Measurements from ENCODE around the gene MPP7. TPM values are rescaled to one million over a fixed set of nuclear protein-coding genes. Genes with fewer than 3 reads are reported as not detected.

The MPP7 gene
- polyA plus RNA-seq, 4 donors = 7.6 to 8.6 (median 8.0) TPM

DNA sequence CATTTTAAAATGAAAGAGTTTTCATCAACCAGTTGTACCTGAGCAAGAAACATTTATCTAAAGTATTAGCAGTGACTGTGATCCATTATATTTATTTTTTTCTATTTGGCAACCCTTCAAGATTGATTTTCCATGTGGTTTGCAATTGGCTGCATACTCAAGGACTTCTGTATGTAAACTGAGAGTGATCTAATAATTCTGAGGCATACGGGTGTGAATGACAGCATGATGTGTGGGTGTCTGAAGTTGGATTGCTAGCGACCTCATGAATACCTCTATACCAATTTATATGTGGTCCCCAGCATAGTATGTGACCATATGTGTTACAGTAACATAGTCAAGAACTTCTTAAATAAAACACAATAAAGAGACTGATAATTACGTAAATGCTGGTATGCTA lies 8.2 kb upstream of the MPP7 start:
- DNase-seq (ENCODE audit: low read depth in 4 of 4, low spot score in 2 of 4) = no peak

DNA sequence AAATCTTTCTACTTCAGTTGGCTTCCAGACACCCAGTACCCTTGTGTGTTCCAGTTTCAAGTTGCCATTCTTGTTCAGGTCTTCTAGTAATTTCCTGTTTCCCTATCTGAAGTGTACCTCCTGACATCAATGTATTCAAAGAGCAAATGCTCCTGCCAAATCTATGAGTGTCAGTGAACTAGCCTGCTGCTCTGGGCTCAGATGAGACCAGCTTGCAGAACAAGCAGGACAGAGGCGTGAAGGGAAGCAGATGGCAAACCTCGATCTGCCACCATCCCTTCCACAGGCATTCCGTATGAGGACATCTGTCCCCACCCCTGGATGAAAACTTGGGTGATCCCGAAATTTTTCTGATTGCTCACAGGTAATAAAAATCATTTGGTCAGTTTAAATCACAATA lies 4.4 kb upstream of the MPP7 start:
- no peak for DNase-seq (ENCODE audit: low read depth in 4 of 4, low spot score in 2 of 4)

DNA sequence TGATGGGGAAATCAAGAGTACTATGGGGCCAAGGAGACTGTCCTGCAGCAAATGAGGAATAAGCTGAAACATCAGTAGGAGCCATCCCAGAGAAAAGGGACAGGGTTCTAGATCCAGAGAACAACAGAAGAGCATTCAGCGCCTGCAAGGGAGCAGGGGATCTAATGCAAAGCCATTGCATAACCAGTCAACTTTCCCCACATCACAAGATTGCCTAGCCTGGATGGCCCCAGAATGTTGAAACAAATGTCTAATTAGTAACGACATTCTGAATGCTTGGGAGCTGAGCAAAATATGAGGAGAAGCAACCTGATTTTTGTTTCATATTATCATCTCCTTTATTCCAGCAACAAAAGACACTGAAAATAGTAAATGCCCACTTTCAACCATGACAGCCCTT lies 2.7 kb upstream of the MPP7 start:
- no peak for DNase-seq (ENCODE audit: low read depth in 4 of 4, low spot score in 2 of 4)

DNA sequence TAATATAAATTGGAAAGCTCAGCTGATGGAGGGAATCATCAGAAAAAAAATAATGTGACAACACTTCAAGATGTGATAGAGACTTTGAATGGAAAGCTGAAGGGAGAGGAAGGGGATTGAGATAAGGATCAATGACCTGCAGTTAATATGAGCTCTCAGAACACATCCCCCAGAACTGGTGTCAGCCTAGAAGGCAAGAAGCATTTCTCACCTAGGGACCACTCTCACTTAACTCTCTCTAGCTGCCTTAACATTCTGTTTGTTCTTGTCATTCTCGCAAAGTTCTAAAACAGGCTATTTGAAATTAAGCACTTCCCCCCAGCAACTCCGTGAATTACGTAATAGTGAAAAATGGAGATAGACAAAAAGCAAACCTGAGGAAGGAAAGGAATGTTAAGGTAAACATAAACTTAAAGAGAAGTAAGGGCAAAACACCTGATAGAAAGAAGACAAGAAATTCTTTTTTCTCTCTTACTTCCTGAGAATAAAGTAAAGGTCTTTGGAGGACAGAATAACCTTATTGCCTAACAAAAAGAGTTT lies 1.2 kb upstream of the MPP7 start:
- DNase-seq (ENCODE audit: low read depth in 4 of 4, low spot score in 2 of 4) = no peak

DNA sequence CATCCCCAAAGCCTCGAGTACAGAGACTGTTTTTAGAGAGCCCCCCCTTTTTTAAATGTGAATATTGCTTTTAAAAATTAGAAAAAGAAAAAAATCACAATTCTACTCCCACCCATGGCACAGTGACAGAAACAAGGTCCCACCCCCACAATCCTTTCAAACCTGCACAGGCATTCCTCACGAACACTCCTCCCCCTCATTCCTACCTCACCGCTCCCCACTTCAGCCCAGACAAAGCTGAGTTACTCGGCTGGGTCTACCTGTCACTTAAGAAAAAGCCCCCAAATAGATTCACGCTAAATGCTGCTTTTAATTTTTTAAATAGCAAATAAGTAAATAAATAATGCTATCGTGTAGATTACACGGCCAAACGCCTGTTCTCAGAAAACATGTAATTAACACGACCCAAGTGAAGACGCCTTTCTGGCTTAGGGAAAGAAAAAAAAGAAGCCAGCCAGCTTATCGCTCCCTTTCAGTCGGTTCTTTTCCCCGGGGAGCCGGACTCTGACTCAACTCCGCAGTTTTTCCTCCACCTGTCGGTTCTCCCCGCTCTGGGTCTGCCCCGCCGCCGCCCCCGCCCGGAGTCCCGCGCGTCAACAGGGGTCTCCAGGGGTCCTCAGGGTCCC lies 739 bp downstream of the MPP7 start:
- peak in 2 of 4 donors; percentile 11 to 34 for DNase-seq (ENCODE audit: low read depth in 4 of 4, low spot score in 2 of 4)

DNA sequence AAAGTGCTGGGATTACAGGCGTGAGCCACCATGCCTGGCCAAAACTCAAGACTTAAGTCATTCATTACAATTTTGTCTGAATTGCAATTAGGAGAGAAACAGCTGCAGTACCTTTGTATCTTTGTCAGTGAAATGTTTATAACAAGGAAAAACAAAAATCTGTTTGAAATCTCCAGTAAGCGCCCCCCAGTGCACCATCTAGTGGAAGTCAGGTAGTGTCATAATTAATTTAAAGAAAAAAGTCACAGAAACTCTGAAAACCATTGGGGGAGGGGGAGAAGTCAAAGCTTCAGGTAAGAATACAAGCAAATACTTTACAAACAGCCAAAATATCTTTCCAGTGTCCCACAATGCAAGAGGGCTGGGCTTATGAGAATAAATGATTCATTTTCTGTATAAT lies 2.8 kb downstream of the MPP7 start:
- no peak for DNase-seq (ENCODE audit: low read depth in 4 of 4, low spot score in 2 of 4)

DNA sequence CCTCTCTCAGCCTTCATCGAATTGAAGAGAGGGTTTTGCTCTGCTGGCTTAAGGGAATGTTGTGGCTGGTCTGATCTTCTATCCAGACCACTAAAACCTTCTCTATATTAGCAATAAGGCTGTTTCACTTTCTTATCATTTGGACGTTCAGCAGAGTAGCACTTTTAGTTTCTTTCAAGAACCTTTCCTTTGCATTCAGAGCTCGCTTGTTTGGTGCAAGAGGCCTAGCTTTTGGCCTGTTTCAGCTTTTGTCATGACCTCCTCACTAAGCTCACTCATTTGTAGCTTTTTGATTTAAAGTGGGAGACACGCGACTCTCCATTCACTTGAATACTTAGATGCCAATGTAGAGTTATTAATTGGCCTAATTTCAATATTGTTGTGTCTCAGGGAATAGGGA lies 3.9 kb downstream of the MPP7 start:
- DNase-seq (ENCODE audit: low read depth in 4 of 4, low spot score in 2 of 4) = no peak

DNA sequence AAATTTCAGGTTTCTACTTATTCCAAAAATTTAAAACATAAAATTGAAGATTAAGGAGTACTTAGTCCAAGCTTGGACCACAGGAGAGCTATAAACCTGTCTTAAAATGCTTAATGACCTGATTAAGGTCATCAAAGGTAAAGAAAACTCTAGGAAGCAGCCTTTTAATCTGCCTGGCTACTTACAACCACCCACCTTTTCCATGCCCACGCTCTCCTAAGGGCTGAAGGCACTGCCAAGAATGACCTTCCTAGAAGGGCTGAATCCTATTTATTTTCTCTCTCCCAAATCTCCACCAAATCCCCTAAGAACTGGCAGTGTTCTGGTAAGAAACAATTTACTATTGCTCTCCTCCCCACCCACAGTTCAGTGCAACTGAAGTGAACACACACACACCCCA lies 6.8 kb downstream of the MPP7 start:
- DNase-seq (ENCODE audit: low read depth in 4 of 4, low spot score in 2 of 4) = no peak

DNA sequence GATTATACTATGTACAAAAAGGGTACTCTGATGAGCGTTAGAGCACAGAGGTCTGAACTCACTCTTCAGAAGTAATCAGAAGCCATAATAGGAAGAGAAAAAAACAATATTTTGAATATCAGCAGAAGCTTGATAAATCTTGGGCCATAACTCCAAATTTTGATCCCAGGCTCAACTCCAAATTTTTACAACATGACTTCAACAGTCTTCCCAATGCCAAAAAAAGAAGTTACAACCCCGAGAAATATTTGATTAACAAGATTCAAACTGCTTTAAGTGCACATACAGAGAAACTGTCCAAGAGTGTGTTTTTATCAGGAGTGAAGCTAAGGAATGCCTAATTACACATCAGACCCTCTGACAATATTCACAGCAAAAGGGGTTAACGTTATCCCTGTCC lies 7.5 kb downstream of the MPP7 start:
- no peak for DNase-seq (ENCODE audit: low read depth in 4 of 4, low spot score in 2 of 4)

DNA sequence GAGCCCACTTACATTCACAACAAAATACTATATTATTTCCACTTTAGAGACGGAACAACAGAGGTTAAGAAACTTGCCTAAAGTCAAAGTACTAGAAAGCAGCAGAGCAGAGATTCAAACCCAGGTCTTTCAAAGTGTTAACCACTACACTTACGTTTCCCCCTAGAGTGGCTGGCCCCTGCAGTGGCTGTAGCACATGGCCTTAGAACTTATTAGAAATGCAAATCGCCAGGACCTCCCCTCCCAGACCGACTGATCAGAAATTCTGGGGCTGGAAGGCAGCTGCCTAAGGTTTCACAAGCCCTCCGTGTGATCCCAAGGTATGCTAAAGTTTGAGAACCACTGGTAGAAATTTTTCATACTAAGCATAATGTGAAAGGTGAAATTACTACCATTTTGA lies 8.1 kb downstream of the MPP7 start:
- DNase-seq (ENCODE audit: low read depth in 4 of 4, low spot score in 2 of 4) = no peak

DNA sequence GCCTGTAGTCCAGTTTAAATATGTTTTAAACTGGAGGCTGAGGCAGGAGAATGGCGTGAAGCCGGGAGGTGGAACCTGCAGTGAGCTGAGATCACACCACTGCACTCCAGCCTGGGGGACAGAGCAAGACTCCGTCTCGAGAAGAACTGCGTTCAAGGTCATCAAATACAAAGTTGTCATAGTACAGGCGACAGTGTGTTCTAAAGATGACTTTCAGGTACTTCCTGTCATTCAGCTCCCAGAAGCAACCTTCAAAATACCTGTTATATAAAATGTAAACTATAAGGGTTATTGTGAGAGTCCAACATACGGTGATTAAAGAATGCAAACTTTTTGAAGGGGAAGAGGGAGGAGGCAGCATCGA lies 8.7 kb downstream of the MPP7 start:
- DNase-seq (ENCODE audit: low read depth in 4 of 4, low spot score in 2 of 4) = no peak

DNA sequence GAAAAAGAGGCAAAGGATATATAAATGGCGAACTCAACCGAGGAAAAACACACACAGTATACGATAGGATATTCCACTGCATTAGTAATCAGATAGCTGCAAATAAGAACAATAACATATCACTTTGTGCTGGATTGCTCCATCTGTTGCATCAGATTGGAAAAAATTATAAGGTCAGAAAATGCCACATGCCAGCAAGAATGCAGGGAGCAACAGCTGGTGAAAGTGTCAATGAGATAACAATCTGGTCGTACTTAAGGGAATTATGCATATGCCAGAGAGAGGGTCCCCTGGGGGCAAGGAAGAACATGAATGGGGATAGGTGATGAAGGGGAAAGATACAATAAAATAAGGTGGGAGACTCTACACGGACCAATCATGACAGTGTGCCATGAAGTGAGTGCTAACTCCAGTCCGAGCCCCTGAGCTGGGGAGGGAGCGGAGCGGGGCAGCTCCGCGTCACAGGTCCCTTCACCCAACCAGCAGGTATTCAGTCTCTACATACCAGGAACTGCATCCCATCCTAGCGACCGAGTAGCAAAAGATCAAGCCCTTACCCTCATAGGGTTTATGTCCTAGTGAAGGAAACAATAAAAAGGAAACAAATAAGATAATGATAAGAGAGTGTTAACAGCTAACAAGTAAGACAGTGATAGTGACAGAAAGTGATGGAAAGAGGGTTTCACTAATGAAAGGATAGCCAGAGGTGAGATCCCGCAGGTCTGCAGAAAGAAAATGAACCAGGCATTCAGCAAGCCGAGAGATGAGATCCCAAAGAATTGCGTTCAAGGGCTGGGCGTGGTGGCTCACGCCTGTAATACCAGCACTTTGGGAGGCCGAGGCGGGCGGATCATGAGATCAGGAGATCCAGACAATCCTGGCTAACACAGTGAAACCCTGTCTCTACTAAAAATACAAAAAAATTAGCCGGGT lies 9.4 kb downstream of the MPP7 start:
- DNase-seq (ENCODE audit: low read depth in 4 of 4, low spot score in 2 of 4) = no peak

DNA sequence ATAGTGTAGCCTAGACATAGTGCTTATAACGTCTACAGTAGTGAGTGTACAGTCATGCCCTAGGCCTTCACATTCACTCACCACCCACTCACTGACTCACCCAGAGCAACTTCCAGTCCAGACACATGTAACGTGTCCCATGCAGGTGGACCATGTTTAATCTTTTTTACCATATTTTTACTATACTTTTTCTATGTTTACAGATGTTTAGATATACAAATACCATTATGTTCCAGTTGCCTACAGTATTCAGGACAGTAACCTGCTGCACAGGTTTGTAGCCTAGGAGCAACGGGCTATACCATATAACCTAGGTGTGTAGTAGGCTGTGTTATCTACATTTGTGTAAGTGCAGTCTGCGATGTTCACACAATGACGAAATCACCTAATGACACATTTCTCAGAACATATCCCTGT lies 11.0 kb downstream of the MPP7 start:
- no peak for DNase-seq (ENCODE audit: low read depth in 4 of 4, low spot score in 2 of 4)

DNA sequence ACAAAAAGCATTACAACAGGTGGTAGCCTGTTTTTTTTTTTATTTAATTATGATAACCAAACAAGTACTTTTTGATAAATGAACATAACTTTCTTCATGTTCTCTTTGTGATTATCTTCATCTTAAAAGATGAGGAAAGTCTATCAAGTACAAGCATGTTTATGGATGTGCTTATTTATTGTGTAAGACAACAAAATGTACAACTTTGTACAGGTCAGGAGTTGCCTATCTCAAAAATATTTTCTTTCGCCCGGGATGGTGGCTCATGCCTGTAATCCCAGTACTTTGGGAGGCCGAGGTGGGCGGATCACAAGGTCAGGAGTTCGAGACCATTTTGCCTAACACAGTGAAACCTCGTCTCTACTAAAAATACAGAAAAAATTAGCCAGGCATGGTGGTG lies 17.0 kb downstream of the MPP7 start:
- no peak for DNase-seq (ENCODE audit: low read depth in 4 of 4, low spot score in 2 of 4)

DNA sequence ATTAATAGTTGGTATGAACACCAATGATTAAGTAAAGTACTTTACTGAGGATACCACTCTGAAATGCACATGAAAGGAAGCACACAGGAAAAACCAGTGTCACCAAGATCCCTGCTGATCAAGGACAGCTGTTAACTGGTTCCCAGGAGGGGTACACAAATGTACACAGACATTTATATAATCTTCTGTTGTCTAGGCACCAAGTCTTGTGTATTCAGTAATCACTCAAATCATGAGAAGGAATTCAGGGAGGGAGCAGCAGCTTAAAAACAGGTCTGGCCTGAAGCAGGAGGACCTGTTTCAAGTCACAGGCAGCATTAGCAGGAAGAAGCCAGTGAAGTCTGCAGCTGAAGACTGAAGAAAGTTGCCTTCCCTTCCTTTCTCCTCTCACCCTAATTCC lies 18.7 kb downstream of the MPP7 start:
- no peak for DNase-seq (ENCODE audit: low read depth in 4 of 4, low spot score in 2 of 4)

DNA sequence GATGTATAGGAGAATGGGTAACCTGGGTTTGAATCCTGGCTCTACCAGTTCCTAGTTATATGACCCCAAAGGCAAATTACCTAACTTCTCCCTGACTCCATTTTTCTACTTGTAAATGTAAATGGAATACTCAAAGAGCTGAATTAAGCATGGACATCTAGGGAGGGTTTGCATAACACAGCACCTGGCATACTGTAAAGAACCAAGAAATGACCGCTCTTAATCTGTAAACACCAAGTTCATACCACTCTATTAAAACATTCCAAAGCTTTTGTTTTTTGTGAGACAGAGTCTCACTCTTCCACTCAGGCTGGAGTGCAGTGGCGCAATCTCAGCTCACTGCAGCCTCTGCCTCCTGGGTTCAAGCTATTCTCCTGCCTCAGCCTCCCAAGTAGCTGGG lies 19.6 kb downstream of the MPP7 start:
- DNase-seq (ENCODE audit: low read depth in 4 of 4, low spot score in 2 of 4) = no peak

DNA sequence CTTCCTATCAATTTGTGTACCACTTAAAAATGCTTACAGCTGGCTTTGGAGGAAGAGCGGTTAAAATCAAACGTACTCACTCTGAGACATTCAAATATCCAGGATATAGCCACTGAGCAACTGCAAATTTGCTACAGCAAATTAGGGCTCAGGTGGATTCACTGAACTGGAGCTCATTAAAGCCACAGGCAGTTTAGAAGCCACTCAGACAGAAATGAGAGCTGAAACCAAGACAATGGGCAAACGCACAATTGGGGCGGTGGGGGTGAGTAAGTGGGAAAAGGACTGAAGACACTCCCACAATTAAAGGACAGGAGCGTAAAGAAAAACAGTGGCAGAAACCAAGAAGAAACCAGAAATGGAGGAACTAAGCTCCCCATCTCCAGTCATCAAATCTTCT lies 20.5 kb downstream of the MPP7 start:
- DNase-seq (ENCODE audit: low read depth in 4 of 4, low spot score in 2 of 4) = no peak

DNA sequence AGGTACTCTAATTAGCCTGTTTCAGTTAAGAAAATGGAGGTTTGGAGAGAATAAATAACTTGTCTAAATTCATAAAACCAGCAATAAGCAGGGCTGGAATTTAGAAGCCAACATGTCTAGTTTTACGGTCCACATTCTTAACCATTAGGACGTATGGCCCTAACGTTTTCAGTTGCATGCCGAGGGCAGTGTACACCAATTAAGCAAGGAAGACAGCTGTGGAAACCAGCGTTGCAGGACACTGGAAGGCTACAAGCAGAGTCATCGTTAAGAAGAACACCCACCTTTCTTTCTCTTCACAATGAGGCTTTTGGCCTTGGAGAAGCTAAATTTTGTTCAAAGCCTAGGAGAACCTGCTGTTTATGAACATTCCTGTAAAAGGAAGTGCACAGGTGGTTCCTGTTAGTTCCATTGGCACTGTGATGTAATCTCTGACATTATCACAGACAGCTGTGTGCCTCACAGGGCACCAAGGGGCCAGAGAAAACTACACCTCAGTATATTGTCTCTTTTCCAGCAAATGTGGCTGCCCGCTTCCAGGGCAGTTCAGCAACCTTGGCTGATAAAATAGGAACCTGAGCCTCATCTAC lies 21.0 kb downstream of the MPP7 start:
- no peak for DNase-seq (ENCODE audit: low read depth in 4 of 4, low spot score in 2 of 4)

DNA sequence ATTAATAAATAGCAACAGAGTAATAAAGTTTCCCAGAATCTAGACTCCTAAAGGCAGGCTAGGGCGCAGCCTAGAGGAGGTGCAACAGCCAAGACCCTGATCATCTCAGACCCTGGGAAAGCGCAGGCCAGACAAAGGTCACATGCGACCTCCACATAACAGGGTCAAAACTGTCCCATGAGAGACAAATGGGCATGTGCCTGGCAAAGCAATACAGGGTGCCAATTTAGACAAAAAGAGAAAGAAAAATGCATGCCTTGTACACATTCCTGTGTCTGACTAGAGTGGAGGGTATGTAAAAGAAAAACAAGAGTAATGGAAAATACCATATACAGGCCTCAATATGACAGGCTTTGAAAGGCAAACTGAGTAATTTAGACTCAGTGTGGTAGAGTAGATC lies 22.2 kb downstream of the MPP7 start:
- DNase-seq (ENCODE audit: low read depth in 4 of 4, low spot score in 2 of 4) = no peak

DNA sequence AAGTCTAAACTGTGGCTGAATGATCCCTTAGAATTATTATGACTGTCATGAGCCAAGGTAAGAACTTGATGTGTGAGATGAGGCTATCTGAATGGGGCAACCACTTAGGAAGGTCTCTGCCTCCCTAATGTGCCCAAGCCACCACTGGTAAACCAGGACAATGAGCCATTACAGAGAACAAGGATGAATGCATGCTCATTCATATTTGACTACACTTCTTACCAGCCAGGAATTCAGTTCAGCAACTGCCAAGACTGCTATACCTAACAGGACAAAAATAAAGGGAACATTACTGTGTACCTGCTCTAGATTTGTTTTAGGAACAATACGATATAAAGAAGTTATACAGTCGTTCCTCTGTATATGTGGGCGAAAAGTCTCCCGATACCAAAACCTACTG lies 23.0 kb downstream of the MPP7 start:
- DNase-seq (ENCODE audit: low read depth in 4 of 4, low spot score in 2 of 4) = no peak

DNA sequence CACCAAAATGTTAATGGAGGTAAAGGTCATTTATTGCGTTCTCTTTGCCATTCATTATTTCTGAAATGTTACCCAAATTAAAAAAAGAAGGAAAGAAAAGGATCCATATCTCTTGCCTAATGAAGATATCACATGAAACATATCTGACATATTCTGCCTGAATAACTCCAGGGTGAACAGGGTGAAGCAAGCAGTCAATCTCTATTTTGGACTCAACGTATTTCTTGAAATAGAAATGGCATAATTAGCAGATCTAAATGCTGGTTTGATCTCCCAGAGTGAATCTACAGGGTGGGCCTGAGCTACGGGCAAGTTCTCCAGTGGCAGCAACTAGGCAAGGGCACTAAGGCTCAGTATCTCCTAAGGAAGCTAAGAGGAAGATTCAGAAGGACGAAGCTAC lies 24.0 kb downstream of the MPP7 start:
- no peak for DNase-seq (ENCODE audit: low read depth in 4 of 4, low spot score in 2 of 4)

DNA sequence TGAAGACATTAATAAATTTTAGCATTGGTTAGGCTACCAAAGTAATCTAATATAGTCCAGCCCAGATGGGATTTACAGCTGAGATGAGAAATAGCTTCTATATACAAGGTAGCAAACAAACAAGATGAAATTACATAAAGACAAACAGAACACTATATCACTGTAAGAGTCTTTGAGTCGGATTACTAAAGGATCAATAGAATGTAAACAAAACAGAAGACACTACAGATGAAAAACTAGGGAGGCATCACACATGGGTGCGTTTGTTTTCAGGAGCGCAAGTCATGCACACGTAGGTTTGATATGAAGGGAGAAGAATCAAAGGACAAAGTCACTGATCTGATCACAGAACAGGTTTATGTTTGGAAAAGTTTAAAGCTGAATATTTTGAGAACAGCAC lies 26.5 kb downstream of the MPP7 start:
- no peak for DNase-seq (ENCODE audit: low read depth in 4 of 4, low spot score in 2 of 4)

Data from left renal cortex interstitium (tissue), 4 donors.